ENCODE results near the gene CARMIL1.

The CARMIL1 gene

DNA sequence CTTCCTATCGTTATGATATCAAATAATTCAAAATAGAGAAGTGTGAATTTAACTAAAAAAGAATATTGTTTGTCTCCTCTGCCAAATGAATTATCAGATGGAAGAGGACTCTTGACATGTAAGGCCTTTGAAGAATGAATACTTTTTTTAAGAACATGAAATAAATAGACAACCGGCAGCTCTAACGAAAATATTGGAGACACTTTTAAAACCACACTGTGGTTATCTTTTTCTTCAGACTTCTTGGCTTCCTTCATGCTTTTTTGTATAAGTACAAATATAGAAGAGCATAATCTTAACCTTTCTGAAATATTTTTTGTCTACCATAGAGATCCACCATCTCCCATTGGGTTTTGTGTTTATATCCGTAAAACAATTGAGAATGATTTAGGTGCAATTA, 257.6 kb downstream of the CARMIL1 start:
- peaks cover 12 to 15% of the 10 kb centered on the region in 2 donors for H3K36me3 ChIP-seq (ENCODE audit: control insufficient read depth in 2 of 2, insufficient read depth in 2 of 2, low read length in 2 of 2)
- H3K27ac ChIP-seq (ENCODE audit: low read depth in 2 of 2, low read length in 2 of 2), result no peak overlapping the region
- H3K9me3 ChIP-seq (ENCODE audit: control insufficient read depth in 2 of 2, low read length in 2 of 2), result no peaks in the 10 kb centered on the region
- no peaks in the 10 kb centered on the region for H3K27me3 ChIP-seq (ENCODE audit: control insufficient read depth in 2 of 2, insufficient read depth in 2 of 2, low read length in 2 of 2)
- no peak overlapping the region for H3K4me3 ChIP-seq (ENCODE audit: low read length in 2 of 2)
- H3K9ac ChIP-seq (ENCODE audit: low read depth in 1 of 2, low read length in 2 of 2), result no peak overlapping the region
- H3K4me1 ChIP-seq (ENCODE audit: control insufficient read depth in 2 of 2, insufficient read depth in 2 of 2, low read length in 2 of 2), result no peaks in the 10 kb centered on the region

DNA sequence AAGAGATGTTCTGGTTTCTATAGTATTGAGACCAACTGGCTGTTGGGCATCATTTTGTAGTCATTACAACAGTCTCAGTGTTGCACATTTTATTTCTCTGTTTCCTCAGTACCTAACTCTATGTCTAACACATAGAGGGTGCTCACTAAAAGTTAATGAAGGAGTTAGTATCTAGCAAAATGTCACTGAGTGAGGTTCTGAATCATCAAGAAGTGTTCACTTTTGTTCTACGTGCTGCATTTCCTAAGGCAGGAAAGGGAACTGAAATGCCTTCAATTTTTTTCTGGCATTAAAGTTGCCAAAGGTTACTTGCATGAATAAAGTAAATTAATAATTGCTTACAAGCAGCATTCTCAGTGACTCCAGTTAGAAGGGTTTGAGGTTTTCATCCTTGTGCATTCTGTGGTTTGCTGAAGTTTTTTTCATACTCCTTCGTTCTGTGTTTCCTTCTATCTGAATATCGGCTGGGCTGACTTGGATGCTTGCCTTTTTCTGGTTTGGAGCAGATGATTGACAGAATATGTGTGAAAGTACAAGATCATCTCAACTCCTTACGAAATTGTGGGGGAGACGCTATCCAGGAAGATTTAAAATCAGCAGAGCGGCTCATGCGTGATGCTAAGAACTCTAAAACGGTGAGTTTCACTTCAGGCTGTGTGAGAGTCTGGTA, 258.3 kb downstream of the CARMIL1 start:
- Histone ChIP-seq H3K27ac (ENCODE audit: low read depth in 2 of 2, low read length in 2 of 2) (no peak overlapping the region), H3K27me3 (ENCODE audit: control insufficient read depth in 2 of 2, insufficient read depth in 2 of 2, low read length in 2 of 2) (no peaks in the 10 kb centered on the region), H3K9ac (ENCODE audit: low read depth in 1 of 2, low read length in 2 of 2) (no peak overlapping the region), H3K4me3 (ENCODE audit: low read length in 2 of 2) (no peak overlapping the region), H3K9me3 (ENCODE audit: control insufficient read depth in 2 of 2, low read length in 2 of 2) (no peaks in the 10 kb centered on the region), H3K36me3 (ENCODE audit: control insufficient read depth in 2 of 2, insufficient read depth in 2 of 2, low read length in 2 of 2) (peaks cover 12 to 15% of the 10 kb centered on the region in 2 donors), H3K4me1 (ENCODE audit: control insufficient read depth in 2 of 2, insufficient read depth in 2 of 2, low read length in 2 of 2) (no peaks in the 10 kb centered on the region)

DNA sequence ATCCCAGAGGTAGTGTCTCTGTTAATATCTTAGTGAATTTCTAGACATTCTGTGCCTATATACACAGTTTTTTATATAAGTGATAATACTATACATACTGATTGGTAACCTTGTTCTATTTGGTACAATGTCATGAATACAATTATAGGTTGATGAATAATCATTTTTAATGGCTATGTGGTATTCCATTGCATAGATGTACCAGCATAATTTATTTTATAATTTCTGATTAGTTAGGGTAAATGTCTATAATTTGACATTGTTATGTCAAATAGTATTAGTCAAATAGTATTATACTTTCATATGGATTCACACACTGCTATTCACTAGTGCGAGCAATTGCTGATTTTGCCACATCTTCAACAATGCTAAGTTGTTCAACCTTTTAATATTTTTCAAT, 262.1 kb downstream of the CARMIL1 start:
- Histone ChIP-seq H3K27ac (ENCODE audit: low read depth in 2 of 2, low read length in 2 of 2) (no peak overlapping the region), H3K4me1 (ENCODE audit: control insufficient read depth in 2 of 2, insufficient read depth in 2 of 2, low read length in 2 of 2) (no peaks in the 10 kb centered on the region), H3K4me3 (ENCODE audit: low read length in 2 of 2) (no peak overlapping the region), H3K9ac (ENCODE audit: low read depth in 1 of 2, low read length in 2 of 2) (no peak overlapping the region), H3K27me3 (ENCODE audit: control insufficient read depth in 2 of 2, insufficient read depth in 2 of 2, low read length in 2 of 2) (no peaks in the 10 kb centered on the region), H3K9me3 (ENCODE audit: control insufficient read depth in 2 of 2, low read length in 2 of 2) (no peaks in the 10 kb centered on the region), H3K36me3 (ENCODE audit: control insufficient read depth in 2 of 2, insufficient read depth in 2 of 2, low read length in 2 of 2) (peaks cover 5 to 15% of the 10 kb centered on the region in 2 donors)

DNA sequence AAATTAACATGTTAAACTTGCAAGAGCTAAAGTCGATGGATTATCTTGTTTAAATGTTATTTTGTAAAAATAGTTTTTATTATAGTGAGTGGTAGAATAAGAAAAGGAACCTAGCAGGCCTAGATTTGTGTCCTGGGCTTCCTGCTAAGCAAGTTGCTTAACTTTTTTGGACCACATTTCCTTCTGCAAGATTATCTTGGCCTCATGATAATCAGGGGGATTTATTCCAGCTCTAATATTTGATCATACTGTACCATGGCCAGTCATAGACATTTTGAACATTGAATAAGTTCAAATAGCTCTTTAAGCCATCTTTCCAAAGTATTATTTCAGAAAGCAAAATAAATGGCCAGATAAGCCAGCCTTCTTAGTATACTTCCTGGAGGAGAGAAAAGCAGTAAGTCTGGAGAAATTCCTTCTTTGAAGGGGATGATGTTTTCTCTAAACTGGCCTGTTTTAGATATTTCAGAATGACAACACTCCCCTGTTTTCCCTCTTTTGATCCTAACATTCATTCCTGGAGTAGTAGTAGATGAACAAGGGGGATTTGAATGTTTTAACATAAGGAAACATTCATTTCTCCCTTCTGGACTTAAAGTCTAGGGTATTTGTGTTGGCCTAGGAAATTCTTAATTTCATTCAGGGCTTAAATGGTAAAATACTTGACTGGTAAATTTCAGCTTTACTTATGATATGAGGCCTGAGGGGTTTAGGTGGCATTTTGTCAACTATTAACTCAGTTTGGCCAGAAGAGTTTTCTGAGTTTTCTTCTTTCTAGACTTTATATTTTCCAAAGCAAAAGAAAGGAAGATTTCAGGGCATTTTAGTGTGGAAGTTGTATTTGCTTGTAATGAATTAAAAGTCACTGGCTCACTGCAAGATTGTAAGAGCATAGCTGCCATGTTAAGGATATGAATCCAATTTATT, 264.1 kb downstream of the CARMIL1 start:
- Histone ChIP-seq H3K4me1 (ENCODE audit: control insufficient read depth in 2 of 2, insufficient read depth in 2 of 2, low read length in 2 of 2) (no peaks in the 10 kb centered on the region), H3K27ac (ENCODE audit: low read depth in 2 of 2, low read length in 2 of 2) (no peak overlapping the region), H3K9ac (ENCODE audit: low read depth in 1 of 2, low read length in 2 of 2) (no peak overlapping the region), H3K36me3 (ENCODE audit: control insufficient read depth in 2 of 2, insufficient read depth in 2 of 2, low read length in 2 of 2) (peaks cover 5 to 6% of the 10 kb centered on the region in 2 donors), H3K27me3 (ENCODE audit: control insufficient read depth in 2 of 2, insufficient read depth in 2 of 2, low read length in 2 of 2) (no peaks in the 10 kb centered on the region), H3K4me3 (ENCODE audit: low read length in 2 of 2) (no peak overlapping the region), H3K9me3 (ENCODE audit: control insufficient read depth in 2 of 2, low read length in 2 of 2) (no peaks in the 10 kb centered on the region)

DNA sequence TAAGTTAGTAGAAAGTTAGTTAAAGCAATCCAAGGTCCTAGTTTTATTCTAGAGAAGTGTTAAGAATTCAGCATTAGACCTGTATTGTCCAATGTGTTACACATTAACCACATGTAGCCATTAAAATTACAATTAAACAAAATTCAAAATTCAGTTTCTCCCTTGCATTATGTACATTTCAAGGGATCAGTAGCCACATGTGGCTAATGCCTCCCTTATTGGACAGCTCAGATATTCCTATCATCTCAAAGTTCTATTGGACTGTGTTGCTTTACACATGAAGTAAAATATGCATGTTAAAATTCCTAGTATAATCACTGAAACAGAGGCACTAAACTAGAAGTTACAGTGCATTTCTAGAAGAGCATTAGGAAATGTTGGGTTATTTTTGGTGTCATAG, 265.7 kb downstream of the CARMIL1 start:
- H3K4me1 ChIP-seq (ENCODE audit: control insufficient read depth in 2 of 2, insufficient read depth in 2 of 2, low read length in 2 of 2), result no peaks in the 10 kb centered on the region
- no peaks in the 10 kb centered on the region for H3K9me3 ChIP-seq (ENCODE audit: control insufficient read depth in 2 of 2, low read length in 2 of 2)
- no peak overlapping the region for H3K9ac ChIP-seq (ENCODE audit: low read depth in 1 of 2, low read length in 2 of 2)
- H3K27ac ChIP-seq (ENCODE audit: low read depth in 2 of 2, low read length in 2 of 2), result no peak overlapping the region
- no peak overlapping the region for H3K4me3 ChIP-seq (ENCODE audit: low read length in 2 of 2)
- no peaks in the 10 kb centered on the region for H3K27me3 ChIP-seq (ENCODE audit: control insufficient read depth in 2 of 2, insufficient read depth in 2 of 2, low read length in 2 of 2)
- H3K36me3 ChIP-seq (ENCODE audit: control insufficient read depth in 2 of 2, insufficient read depth in 2 of 2, low read length in 2 of 2), result peaks cover 2 to 5% of the 10 kb centered on the region in 2 donors

DNA sequence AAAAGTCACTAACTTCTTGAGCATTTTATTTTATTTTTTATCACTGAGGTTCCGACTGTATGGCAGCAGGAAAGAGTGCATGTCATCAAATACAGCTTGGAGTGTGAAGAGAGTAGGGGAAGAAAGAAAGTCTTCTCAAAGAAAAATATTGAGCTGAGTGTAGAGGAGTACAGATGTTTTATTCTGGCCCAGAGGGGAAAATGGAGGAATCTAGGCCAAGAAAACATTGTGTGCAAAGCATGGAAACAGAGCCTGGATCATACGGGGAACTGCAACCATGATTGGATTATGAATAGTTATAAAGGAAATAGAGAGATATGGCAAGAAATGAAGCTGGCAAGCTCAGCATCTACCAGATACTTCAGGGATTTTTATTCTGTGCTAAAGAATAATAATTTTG, 268.6 kb downstream of the CARMIL1 start:
- no peaks in the 10 kb centered on the region for H3K4me1 ChIP-seq (ENCODE audit: control insufficient read depth in 2 of 2, insufficient read depth in 2 of 2, low read length in 2 of 2)
- H3K9ac ChIP-seq (ENCODE audit: low read depth in 1 of 2, low read length in 2 of 2), result no peak overlapping the region
- peaks cover 0 to 3% of the 10 kb centered on the region in 2 donors for H3K36me3 ChIP-seq (ENCODE audit: control insufficient read depth in 2 of 2, insufficient read depth in 2 of 2, low read length in 2 of 2)
- H3K27me3 ChIP-seq (ENCODE audit: control insufficient read depth in 2 of 2, insufficient read depth in 2 of 2, low read length in 2 of 2), result no peaks in the 10 kb centered on the region
- H3K27ac ChIP-seq (ENCODE audit: low read depth in 2 of 2, low read length in 2 of 2), result no peak overlapping the region
- no peaks in the 10 kb centered on the region for H3K9me3 ChIP-seq (ENCODE audit: control insufficient read depth in 2 of 2, low read length in 2 of 2)
- no peak overlapping the region for H3K4me3 ChIP-seq (ENCODE audit: low read length in 2 of 2)

DNA sequence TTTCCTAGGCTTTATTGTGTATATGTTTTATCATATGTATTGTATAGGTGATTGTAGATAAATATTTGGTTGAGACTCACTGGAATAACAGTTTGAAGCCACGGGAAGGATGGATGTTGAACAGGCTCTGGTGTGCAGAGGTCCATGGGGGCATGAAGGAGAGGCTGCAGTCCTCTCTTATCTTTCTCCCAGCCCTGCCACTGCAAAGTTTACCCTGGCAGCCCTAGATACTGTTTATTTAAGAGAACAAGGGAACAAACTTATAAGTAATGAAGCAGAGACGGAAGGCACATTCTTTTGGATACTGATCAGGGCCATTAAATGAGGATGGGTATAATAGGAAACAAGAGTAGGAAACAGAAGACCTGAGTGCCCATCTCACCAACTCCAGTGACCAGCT, 269.3 kb downstream of the CARMIL1 start:
- H3K27me3 ChIP-seq (ENCODE audit: control insufficient read depth in 2 of 2, insufficient read depth in 2 of 2, low read length in 2 of 2), result no peaks in the 10 kb centered on the region
- H3K27ac ChIP-seq (ENCODE audit: low read depth in 2 of 2, low read length in 2 of 2), result no peak overlapping the region
- H3K36me3 ChIP-seq (ENCODE audit: control insufficient read depth in 2 of 2, insufficient read depth in 2 of 2, low read length in 2 of 2), result peaks cover 2 to 3% of the 10 kb centered on the region in 2 donors
- H3K4me1 ChIP-seq (ENCODE audit: control insufficient read depth in 2 of 2, insufficient read depth in 2 of 2, low read length in 2 of 2), result no peaks in the 10 kb centered on the region
- H3K9ac ChIP-seq (ENCODE audit: low read depth in 1 of 2, low read length in 2 of 2), result no peak overlapping the region
- H3K4me3 ChIP-seq (ENCODE audit: low read length in 2 of 2), result no peak overlapping the region
- no peaks in the 10 kb centered on the region for H3K9me3 ChIP-seq (ENCODE audit: control insufficient read depth in 2 of 2, low read length in 2 of 2)

DNA sequence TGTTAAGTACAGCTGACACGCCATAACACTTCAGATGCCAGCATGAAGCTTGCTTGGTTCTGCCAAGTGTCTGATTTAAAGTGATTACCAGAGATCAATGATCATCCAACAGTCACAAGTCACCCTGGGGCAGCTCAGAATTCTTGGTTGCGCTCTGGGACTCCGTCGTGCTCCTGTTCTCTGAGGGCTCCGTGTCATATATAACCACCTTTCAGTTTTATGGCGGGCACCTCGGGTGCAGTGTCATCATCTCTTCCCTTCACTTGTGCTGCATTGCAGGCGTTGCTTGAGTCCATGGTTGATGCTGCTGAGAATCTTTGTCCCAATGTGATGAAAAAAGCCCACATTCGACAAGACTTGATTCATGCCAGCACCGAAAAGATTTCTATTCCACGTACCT, 271.5 kb downstream of the CARMIL1 start:
- Histone ChIP-seq H3K4me1 (ENCODE audit: control insufficient read depth in 2 of 2, insufficient read depth in 2 of 2, low read length in 2 of 2) (no peaks in the 10 kb centered on the region), H3K4me3 (ENCODE audit: low read length in 2 of 2) (no peak overlapping the region), H3K27ac (ENCODE audit: low read depth in 2 of 2, low read length in 2 of 2) (no peak overlapping the region), H3K9me3 (ENCODE audit: control insufficient read depth in 2 of 2, low read length in 2 of 2) (no peaks in the 10 kb centered on the region), H3K27me3 (ENCODE audit: control insufficient read depth in 2 of 2, insufficient read depth in 2 of 2, low read length in 2 of 2) (no peaks in the 10 kb centered on the region), H3K36me3 (ENCODE audit: control insufficient read depth in 2 of 2, insufficient read depth in 2 of 2, low read length in 2 of 2) (peaks cover 2 to 3% of the 10 kb centered on the region in 2 donors), H3K9ac (ENCODE audit: low read depth in 1 of 2, low read length in 2 of 2) (no peak overlapping the region)

DNA sequence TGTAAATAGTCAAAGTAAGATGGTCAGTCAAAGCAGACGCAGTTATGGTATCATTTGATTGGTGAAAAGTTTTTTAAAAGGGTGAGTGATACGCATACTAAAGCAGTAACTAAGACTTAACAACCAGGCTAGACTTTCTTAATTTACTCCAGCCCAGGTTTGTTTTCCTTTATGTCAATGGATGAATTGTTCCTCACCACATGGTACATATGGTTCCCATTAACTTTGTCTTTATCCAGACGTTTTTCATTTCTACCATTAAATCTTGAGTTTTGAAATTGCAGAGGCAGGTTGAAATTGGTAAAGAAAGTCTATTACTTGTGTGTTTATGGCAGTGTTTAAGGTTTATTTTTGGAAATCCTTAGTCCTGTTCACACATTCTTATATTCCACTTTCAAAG, 274.3 kb downstream of the CARMIL1 start:
- Histone ChIP-seq H3K27me3 (ENCODE audit: control insufficient read depth in 2 of 2, insufficient read depth in 2 of 2, low read length in 2 of 2) (no peaks in the 10 kb centered on the region), H3K36me3 (ENCODE audit: control insufficient read depth in 2 of 2, insufficient read depth in 2 of 2, low read length in 2 of 2) (peaks cover 0 to 2% of the 10 kb centered on the region in 2 donors), H3K4me1 (ENCODE audit: control insufficient read depth in 2 of 2, insufficient read depth in 2 of 2, low read length in 2 of 2) (no peaks in the 10 kb centered on the region), H3K27ac (ENCODE audit: low read depth in 2 of 2, low read length in 2 of 2) (no peak overlapping the region), H3K9me3 (ENCODE audit: control insufficient read depth in 2 of 2, low read length in 2 of 2) (no peaks in the 10 kb centered on the region), H3K4me3 (ENCODE audit: low read length in 2 of 2) (no peak overlapping the region), H3K9ac (ENCODE audit: low read depth in 1 of 2, low read length in 2 of 2) (no peak overlapping the region)

DNA sequence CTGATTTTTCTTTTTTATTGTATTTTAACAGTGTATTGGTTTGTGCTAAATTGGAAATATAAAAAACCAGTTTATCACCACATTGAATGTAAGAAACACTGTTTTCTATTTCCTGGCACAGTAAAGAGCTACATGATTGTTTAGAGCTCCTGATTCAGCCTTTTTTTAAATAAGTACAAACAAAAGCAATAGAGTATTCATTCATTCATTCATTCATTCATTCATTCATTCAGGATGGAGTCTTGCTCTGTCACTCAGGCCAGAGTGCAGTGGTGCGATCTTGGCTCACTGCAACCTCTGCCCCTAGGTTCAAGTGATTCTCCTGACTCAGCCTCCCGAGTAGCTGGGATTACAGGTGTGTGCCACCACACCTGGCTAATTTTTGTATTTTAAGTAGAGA, 276.0 kb downstream of the CARMIL1 start:
- Histone ChIP-seq H3K9ac (ENCODE audit: low read depth in 1 of 2, low read length in 2 of 2) (no peak overlapping the region), H3K36me3 (ENCODE audit: control insufficient read depth in 2 of 2, insufficient read depth in 2 of 2, low read length in 2 of 2) (peaks cover 0 to 2% of the 10 kb centered on the region in 2 donors), H3K9me3 (ENCODE audit: control insufficient read depth in 2 of 2, low read length in 2 of 2) (no peaks in the 10 kb centered on the region), H3K27me3 (ENCODE audit: control insufficient read depth in 2 of 2, insufficient read depth in 2 of 2, low read length in 2 of 2) (no peaks in the 10 kb centered on the region), H3K4me1 (ENCODE audit: control insufficient read depth in 2 of 2, insufficient read depth in 2 of 2, low read length in 2 of 2) (no peaks in the 10 kb centered on the region), H3K4me3 (ENCODE audit: low read length in 2 of 2) (no peak overlapping the region), H3K27ac (ENCODE audit: low read depth in 2 of 2, low read length in 2 of 2) (no peak overlapping the region)
